ENCODE data around the gene IL1RAPL1.

The IL1RAPL1 gene

GRCh38 chrX:29903360-29903759 is 1316.1 kb downstream of the IL1RAPL1 start:
- no peak for DNase-seq (ENCODE audit: low read depth)

- no peak for DNase-seq (ENCODE audit: low read depth)
These were observed 1324.4 kb downstream of the IL1RAPL1 start for GRCh38 chrX:29911673-29912072.

- no peak for DNase-seq (ENCODE audit: low read depth)
These were observed 1326.4 kb downstream of the IL1RAPL1 start for GRCh38 chrX:29913647-29914046.

- no peak for DNase-seq (ENCODE audit: low read depth)
These were observed 1335.4 kb downstream of the IL1RAPL1 start for GRCh38 chrX:29922607-29923006.

GRCh38 chrX:29926056-29926455 is 1338.8 kb downstream of the IL1RAPL1 start:
- no peak for DNase-seq (ENCODE audit: low read depth)

- no peak for DNase-seq (ENCODE audit: low read depth)
These were observed 1339.4 kb downstream of the IL1RAPL1 start for GRCh38 chrX:29926659-29927058.

GRCh38 chrX:29935455-29935854 is 1348.2 kb downstream of the IL1RAPL1 start:
- no peak for DNase-seq (ENCODE audit: low read depth)

- no peak for DNase-seq (ENCODE audit: low read depth)
These were observed 1353.5 kb downstream of the IL1RAPL1 start for GRCh38 chrX:29940750-29941149.

GRCh38 chrX:29941287-29941686 is 1354.0 kb downstream of the IL1RAPL1 start:
- DNase-seq (ENCODE audit: low read depth), result no peak

GRCh38 chrX:29947225-29947624 is 1360.0 kb downstream of the IL1RAPL1 start:
- no peak for DNase-seq (ENCODE audit: low read depth)

- no peak for DNase-seq (ENCODE audit: low read depth)
These were observed 1361.4 kb downstream of the IL1RAPL1 start for GRCh38 chrX:29948653-29949052.

GRCh38 chrX:29952016-29952415 is 1364.8 kb downstream of the IL1RAPL1 start:
- no peak for DNase-seq (ENCODE audit: low read depth)

GRCh38 chrX:29962061-29962460 is 1374.8 kb downstream of the IL1RAPL1 start:
- no peak for DNase-seq (ENCODE audit: low read depth)

GRCh38 chrX:29965634-29966033 is 1378.4 kb downstream of the IL1RAPL1 start:
- DNase-seq (ENCODE audit: low read depth), result no peak

- no peak for DNase-seq (ENCODE audit: low read depth)
These were observed 1404.8 kb downstream of the IL1RAPL1 start for GRCh38 chrX:29992083-29992482.

GRCh38 chrX:30005813-30006212 is 1418.6 kb downstream of the IL1RAPL1 start:
- DNase-seq (ENCODE audit: low read depth), result no peak

All from activated T-cell treated with anti-CD3 and anti-CD28 coated beads for 24 hours (primary cell).